Measurements from ENCODE around the gene COG2.
"Not testable (repeated sequence)": the region's sequence is repeated elsewhere in the genome, so short reads cannot be mapped to it uniquely, and the experiment has no call there.

Gene COG2

DNA sequence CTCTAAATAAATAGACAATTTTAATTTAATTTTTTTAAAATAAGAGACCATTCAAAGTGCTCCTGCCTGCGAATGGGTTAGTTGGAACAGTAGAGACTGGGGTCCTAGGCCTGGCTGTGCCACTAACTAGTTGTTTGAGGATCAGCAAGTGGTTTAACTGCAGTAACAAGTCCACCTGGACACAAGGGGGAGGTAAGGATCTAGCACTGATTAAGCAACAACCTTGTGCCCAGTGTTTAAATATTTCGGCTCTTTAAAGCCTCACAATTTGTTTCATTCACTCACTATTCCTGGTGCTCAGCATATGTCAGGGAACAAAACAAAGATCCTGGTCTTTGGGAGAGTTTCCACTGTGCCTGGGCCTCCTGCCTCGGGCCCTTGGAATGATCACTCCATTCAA lies 73.2 kb downstream of the COG2 start:
- DNase-seq (ENCODE audit: low spot score) = no peak

DNA sequence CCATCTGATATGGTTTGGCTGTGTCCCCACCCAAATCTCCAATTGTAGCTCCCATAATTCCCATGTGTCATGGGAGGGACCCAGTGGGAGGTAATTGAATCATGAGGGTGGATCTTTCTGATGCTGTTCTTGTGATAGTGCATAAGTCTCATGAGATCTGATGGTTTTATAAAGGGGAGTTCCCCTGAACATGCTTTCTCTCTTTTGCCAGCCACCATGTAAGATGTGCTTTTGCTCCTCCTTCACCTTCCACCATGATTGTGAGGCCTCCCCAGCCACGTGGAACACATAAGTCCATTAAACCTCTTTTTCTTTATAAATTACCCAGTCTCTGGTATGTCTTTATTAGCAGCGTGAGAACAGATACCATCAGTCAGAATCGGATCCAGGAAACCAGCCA lies 74.2 kb downstream of the COG2 start:
- DNase-seq (ENCODE audit: low spot score) = not testable (repeated sequence)

DNA sequence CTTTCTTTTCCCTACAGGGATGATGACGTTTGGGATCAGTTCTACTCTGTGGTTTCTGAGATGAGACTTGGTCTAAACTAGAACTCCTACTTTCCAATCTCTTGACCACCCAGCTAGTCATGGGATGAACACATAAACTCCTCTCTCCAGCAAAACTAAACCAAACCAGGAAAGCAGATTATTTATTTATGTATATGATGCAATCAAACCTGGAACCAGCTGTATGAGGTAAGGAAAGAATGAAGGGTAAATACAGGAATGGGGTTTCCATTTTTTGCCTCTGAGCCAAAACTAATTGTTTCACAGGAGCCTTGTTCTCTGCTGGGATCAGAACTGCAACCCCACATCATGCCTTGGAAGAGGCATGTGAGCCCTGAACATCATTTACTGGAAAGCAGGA lies 75.0 kb downstream of the COG2 start:
- DNase-seq (ENCODE audit: low spot score) = no peak

DNA sequence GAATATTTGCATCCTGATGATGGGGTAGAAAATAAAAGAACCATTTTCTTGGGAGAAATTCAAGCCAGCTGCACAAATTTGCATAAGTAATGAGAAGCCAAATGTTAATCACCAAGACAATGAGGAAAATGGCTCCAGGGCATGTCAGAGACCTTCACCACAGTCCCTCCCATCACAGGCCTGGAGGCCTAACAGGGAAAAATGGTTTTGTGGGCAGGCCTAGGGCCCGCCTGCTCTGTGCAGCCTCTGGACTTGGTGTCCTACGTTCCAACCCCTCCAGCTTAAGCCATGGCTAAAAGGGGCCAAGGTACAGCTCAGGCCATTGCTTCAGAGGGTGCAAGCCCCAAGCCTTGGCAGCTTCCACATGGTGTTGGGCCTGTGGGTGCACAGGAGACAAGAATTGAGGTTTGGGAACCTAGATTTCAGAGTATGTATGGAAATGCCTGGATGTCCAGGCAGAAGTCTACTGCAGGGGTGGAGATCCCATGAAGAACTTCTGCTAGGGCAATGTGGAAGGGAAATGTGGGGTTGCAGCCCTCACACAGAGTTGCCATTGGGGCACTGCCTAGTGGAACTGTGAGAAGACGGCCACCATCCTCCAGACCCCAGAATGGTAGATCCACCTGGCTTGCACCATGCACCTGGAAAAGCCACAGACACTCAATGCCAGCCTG lies 79.7 kb downstream of the COG2 start:
- not testable (repeated sequence) for DNase-seq (ENCODE audit: low spot score)

DNA sequence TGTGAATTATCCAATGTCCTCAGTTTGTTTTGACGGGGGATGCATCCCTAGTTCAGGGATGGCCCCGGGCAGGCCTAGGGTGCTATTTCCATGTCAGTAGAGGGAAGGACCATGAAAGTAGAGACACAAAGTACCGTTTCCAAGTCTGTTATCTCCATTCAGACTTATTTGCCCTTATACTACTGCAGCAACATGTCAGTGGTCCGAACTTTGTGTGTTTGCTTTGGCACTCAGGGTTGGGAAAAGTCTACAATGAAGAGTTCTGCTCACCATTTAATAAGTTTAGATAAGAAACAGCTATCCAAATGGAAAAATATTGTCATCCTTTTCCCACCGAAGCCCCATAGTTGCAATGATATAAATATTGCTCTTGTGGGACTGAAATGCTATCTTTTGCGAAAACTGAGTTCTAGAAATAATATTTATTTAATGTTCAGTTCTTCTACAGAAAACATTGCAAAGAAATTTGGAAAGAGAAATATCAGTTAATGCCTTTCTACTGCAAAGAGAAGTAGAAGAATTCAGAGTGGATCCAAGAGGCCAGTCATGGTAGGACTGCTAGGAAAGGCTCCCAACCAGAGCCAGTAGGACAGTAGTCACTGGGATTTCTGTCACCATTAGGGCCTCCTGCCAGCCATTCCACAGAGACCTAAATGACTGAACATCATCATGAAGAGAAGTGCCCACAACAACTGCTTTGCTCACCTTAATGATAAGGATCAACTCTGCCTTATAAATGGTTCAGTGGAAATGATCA lies 83.2 kb downstream of the COG2 start:
- DNase-seq (ENCODE audit: low spot score) = no peak

DNA sequence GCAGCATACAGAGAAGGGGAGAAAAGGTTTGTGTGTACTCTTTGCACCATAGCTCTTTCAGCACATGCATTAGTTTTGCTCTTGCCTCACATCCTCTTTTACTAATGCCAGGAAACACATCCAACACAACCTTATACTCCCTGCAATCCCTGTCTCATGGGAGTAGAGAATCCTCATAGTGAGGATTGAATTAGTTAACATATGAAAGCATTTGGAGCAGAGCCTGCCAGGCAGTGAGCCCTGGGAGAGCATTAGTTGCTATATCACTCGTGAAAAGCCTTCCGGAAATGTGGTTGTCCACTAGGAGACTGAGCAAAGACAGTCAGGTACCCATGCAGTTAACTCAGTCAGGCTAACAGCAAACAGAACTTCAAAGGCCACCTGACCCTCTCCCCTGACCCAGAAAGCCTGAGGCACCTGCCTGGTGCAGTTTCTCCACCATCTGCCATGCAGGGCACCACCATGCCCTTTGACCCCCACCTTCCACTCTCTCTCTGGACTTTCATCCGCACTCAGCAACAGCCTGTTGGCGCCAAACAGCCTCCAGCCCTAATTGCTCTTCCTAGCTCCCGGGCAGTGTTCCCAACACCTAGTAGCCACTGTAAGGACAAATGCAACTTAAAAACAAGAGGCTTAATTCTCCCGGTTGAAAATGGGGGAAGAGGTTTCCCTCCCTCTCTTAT lies 86.6 kb downstream of the COG2 start:
- DNase-seq (ENCODE audit: low spot score) = no peak

DNA sequence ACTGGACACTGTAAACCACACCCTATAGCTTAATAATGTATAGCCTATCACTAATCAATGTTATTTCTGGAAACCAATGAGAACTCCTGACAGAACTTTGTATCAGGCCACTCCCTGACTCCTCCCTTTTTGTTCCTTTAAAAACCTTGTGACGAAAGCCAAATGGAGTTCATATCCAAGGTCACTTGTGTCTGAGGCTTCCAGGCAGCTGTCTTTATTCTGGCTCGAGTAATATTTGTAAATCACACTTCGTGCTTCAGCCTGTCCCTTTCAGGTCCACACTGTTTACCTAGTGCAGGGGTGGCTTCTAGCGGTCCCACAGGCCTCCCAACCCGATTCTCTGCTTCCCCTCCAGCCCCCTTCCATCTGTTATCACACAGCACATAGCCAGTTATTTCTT lies 88.7 kb downstream of the COG2 start:
- DNase-seq (ENCODE audit: low spot score) = no peak

DNA sequence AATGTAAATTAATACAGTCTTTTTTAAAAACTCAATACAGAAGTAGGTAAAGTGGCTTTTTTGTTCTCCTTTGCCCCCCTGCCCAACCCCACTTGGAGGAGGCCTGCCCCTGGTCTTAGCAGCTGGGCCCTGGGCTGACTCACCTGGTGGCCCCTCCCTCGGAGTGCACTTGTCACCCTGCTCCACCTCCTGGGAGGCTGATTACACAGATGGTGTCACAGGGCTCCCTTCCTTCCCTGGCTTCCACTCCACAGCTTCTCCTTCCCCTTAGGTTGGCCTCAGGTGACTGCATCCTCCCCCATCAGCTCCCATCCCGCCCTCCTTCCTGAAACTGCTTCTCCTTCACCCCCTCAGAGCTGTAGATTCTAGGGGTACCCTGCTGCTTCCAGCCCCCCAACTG lies 93.2 kb downstream of the COG2 start:
- DNase-seq (ENCODE audit: low spot score) = peak; percentile 60

DNA sequence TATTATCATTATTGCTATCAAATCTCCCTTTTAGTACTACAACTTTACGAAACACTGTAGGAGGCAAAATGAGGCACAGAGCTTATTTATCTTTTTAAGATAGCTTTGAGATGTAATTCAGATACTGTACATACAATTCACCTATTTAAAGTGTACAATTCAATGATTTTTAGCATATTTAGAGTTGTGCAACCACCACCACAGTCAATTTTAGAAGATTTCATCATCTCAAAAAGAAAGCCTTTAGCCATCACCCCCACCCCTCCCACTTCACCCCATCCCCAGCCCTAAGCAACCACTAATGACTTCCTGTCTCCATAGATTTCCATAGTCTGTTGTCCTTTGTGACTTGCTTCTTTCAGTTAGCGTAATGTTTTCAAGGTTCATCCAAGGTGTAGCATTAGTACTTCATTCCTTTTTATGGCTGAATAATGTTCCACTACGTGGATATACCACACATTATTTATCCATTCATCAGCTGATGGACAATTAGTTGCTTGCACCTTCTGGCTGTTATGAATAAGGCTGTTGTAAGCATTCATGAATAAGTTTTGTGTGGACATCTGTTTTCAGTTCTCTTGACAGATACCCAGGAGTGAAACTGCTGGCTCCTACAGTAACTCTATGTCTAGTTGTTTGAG lies 95.5 kb downstream of the COG2 start:
- no peak for DNase-seq (ENCODE audit: low spot score)

DNA sequence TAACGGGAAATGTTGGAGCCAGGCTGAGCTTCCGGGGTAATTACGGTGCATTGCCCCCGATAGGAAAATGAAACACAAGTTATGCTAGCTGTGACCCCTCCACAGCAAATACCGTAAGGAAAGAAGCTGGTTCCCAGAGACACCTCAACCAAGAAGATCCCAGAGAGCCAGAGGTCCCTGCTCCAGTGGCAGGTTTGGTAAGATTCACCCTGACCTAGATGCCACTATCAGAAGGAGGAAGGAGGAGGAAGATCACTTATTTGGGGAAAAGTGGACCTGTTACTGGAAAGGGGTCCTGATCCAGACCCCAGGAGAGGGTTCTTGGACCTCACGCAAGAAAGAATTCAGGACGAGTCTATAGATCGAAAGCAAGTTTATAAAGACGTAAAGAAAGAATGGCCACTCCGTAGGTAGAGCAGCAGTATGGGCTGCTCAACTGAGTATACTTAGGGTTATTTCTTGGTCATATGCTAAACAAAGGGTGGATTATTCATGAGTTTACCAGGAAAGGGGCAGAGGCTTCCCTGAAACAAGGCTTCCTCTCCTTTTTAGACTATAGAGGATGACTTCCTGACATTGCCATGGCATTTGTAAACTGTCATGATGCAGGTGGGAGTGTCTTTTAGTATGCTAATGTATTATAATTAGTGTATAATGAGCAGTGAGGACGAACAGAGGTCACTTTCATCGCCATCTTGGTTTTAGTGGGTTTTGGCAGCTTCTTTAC lies 97.4 kb downstream of the COG2 start:
- no peak for DNase-seq (ENCODE audit: low spot score)

Measured in kidney tubule cell (primary cell).